BJ (cell line): ENCODE data around the gene GEN1. TPM values are rescaled to one million over a fixed set of nuclear protein-coding genes. Genes with fewer than 3 reads are reported as not detected.

Source experiments
- CTCF ChIA-PET: fragments of 350-600 bp; formaldehyde crosslinking; extraction: SDS; loops from one replicate; lab custom pipeline; 2021; ENCODE audit warnings: antibody characterized with exemption, inconsistent platforms; lab: Yijun Ruan, JAX
- POLR2A ChIA-PET: fragments of 300-600 bp; sonication (Branson Sonifier 250); formaldehyde crosslinking; extraction: SDS; loops from one replicate; lab custom pipeline; 2021; ENCODE audit warnings: antibody characterized with exemption; lab: Charles Lee
- DNase-seq: peaks from one replicate; pipeline ENCODE4 v3.0.0-alpha.2; 2011; ENCODE audit warnings: low read depth
- H3K27me3 ChIP-seq: 2 replicates; pipeline ENCODE4 v1.6.0; 2011; ENCODE audit warnings: low read length; ENCODE audit not compliant: control insufficient read depth, insufficient read depth
- H3K36me3 ChIP-seq: 2 replicates; pipeline ENCODE4 v1.5.1; 2011; ENCODE audit warnings: low read length; ENCODE audit not compliant: control insufficient read depth, insufficient read depth
- H3K4me3 ChIP-seq: 2 replicates; pipeline ENCODE4 v1.5.1; 2011; ENCODE audit warnings: low read depth, mild to moderate bottlenecking, control low read depth, low read length
- polyA plus RNA-seq: library from polyadenylated mRNA; depleted of rRNA; stranded (reverse); fragments of >200 nt; gene quantifications from 2 replicates; pipeline ENCODE4 v1.2.3, GENCODE V29; 2011
- TF ChIP-seq, protein P1 (sequence below): IDR thresholded peaks from 2 replicates; pipeline ENCODE4 v1.5.1; 2011; ENCODE audit warnings: low read depth, mild to moderate bottlenecking, control low read depth, inconsistent platforms, low read length, moderate library complexity; ENCODE audit not compliant: insufficient read depth

GEN1 gene
- polyA plus RNA-seq, 1 experiment, result 7.6 TPM

GRCh38 chr2:17771956-17772355 is 18.0 kb downstream of the GEN1 start:
- POLR2A ChIA-PET, result no interaction called here
- no peak overlapping the region for H3K4me3 ChIP-seq
- H3K36me3 ChIP-seq, result no peaks in the 10 kb centered on the region
- TF ChIP-seq, protein P1, sequence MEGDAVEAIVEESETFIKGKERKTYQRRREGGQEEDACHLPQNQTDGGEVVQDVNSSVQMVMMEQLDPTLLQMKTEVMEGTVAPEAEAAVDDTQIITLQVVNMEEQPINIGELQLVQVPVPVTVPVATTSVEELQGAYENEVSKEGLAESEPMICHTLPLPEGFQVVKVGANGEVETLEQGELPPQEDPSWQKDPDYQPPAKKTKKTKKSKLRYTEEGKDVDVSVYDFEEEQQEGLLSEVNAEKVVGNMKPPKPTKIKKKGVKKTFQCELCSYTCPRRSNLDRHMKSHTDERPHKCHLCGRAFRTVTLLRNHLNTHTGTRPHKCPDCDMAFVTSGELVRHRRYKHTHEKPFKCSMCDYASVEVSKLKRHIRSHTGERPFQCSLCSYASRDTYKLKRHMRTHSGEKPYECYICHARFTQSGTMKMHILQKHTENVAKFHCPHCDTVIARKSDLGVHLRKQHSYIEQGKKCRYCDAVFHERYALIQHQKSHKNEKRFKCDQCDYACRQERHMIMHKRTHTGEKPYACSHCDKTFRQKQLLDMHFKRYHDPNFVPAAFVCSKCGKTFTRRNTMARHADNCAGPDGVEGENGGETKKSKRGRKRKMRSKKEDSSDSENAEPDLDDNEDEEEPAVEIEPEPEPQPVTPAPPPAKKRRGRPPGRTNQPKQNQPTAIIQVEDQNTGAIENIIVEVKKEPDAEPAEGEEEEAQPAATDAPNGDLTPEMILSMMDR, result no peak
- no peaks in the 10 kb centered on the region for H3K27me3 ChIP-seq
- CTCF ChIA-PET, result interaction anchor here (1.0 kb wide), 1 partner anchor 19 kb away, joined by 3 read pairs; no protein-coding TSS in a partner anchor
- no peak for DNase-seq

DNA sequence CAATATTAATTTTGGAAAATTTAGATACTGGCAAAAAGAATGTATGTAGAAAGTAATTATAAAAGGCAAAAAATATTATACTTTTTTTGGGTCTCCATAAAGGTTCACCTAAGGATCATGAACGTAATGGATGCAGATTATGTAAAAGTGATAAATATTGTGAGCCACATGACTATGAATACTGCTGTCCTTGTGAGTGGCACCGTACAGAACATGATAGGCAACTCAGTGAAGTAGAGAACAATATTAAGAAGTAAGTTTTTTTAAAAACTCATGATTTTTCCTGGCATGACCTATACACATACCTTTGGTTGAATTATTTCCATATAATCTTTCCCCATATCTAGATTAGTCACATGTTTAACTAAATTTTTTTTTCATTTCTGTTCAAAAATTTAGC is 18.6 kb downstream of the GEN1 start:
- ChIA-PET POLR2A (no interaction called here), CTCF (interaction anchor here (1.0 kb wide), 1 partner anchor 20 kb away, joined by 3 read pairs; no protein-coding TSS in a partner anchor)
- H3K4me3 ChIP-seq, result no peak overlapping the region
- DNase-seq, result no peak
- TF ChIP-seq, protein P1, result no peak
- no peaks in the 10 kb centered on the region for H3K27me3 ChIP-seq
- no peaks in the 10 kb centered on the region for H3K36me3 ChIP-seq

- Histone ChIP-seq H3K36me3 (no peaks in the 10 kb centered on the region), H3K27me3 (no peaks in the 10 kb centered on the region), H3K4me3 (no peak overlapping the region)
- ChIA-PET CTCF (no interaction called here), POLR2A (no interaction called here)
- TF ChIP-seq, protein P1, result no peak
- no peak for DNase-seq
Observed at GRCh38 chr2:17780546-17780945, 26.6 kb downstream of the GEN1 start.

- Histone ChIP-seq H3K4me3 (no peak overlapping the region), H3K36me3 (no peaks in the 10 kb centered on the region), H3K27me3 (no peaks in the 10 kb centered on the region)
- DNase-seq, result no peak
- TF ChIP-seq, protein P1, result no peak
- ChIA-PET POLR2A (no interaction called here), CTCF (no interaction called here)
Observed at GRCh38 chr2:17781482-17781881, 27.5 kb downstream of the GEN1 start.

GRCh38 chr2:17786727-17787126 is 32.8 kb downstream of the GEN1 start:
- Histone ChIP-seq H3K36me3 (no peaks in the 10 kb centered on the region), H3K4me3 (no peak overlapping the region), H3K27me3 (no peaks in the 10 kb centered on the region)
- TF ChIP-seq, protein P1, result no peak
- no peak for DNase-seq
- CTCF ChIA-PET, result no interaction called here
- POLR2A ChIA-PET, result no interaction called here
